Measurements from ENCODE around the gene FAM53B.
A peak's percentile ranks its signal among the peaks of the same experiment; 100 is the strongest.

FAM53B gene

GRCh38 chr10:124707144-124707467 is 37.1 kb downstream of the FAM53B start:
- DNase-seq, result no peak

- DNase-seq, result no peak
These were observed 37.6 kb downstream of the FAM53B start for GRCh38 chr10:124706462-124707143.

GRCh38 chr10:124705817-124706461 is 38.2 kb downstream of the FAM53B start:
- no peak for DNase-seq

- DNase-seq, result no peak
These were observed 38.8 kb downstream of the FAM53B start for GRCh38 chr10:124705381-124705740.

GRCh38 chr10:124704428-124705380 is 39.5 kb downstream of the FAM53B start:
- DNase-seq, result peak; percentile 72

- DNase-seq, result peak; percentile 73
These were observed 40.3 kb downstream of the FAM53B start for GRCh38 chr10:124703778-124704427.

- no peak for DNase-seq
These were observed 40.8 kb downstream of the FAM53B start for GRCh38 chr10:124703372-124703771.

- no peak for DNase-seq
These were observed 42.1 kb downstream of the FAM53B start for GRCh38 chr10:124701881-124702656.

- DNase-seq, result no peak
These were observed 42.7 kb downstream of the FAM53B start for GRCh38 chr10:124701435-124701834.

GRCh38 chr10:124701038-124701365 is 43.2 kb downstream of the FAM53B start:
- no peak for DNase-seq

- no peak for DNase-seq
These were observed 43.7 kb downstream of the FAM53B start for GRCh38 chr10:124700293-124701037.

GRCh38 chr10:124699471-124700292 is 44.5 kb downstream of the FAM53B start:
- DNase-seq, result no peak

- no peak for DNase-seq
These were observed 45.4 kb downstream of the FAM53B start for GRCh38 chr10:124698545-124699469.

GRCh38 chr10:124697837-124698544 is 46.2 kb downstream of the FAM53B start:
- DNase-seq, result peak; percentile 82

GRCh38 chr10:124697443-124697836 is 46.7 kb downstream of the FAM53B start:
- no peak for DNase-seq

GRCh38 chr10:124696446-124697392 is 47.5 kb downstream of the FAM53B start:
- no peak for DNase-seq

- DNase-seq, result peak; percentile 23
These were observed 48.9 kb downstream of the FAM53B start for GRCh38 chr10:124695259-124695658.
